Neural crest cell (in vitro differentiated cells): ENCODE data around the gene TPCN1. TPM values are rescaled to one million over a fixed set of nuclear protein-coding genes. Genes with fewer than 3 reads are reported as not detected.
A peak's percentile ranks its signal among the peaks of the same experiment; 100 is the strongest.

Experiments used
- DNase-seq: peaks from one replicate; pipeline ENCODE4 v3.0.0; 2021; ENCODE audit warnings: low read depth, mixed read lengths, low spot score
- H3K27ac Mint-ChIP-seq: one replicate; pipeline ENCODE4 v1.8.0; 2021; ENCODE audit warnings: mild to moderate bottlenecking, mixed read lengths; ENCODE audit not compliant: unreplicated experiment
- H3K27me3 Mint-ChIP-seq: 2 replicates; pipeline ENCODE4 v1.8.0; 2021; ENCODE audit warnings: low read depth, mild to moderate bottlenecking, mixed read lengths
- H3K36me3 Mint-ChIP-seq: 2 replicates; pipeline ENCODE4 v1.8.0; 2021; ENCODE audit warnings: low read depth, mild to moderate bottlenecking, mixed read lengths
- H3K4me1 Mint-ChIP-seq: 2 replicates; pipeline ENCODE4 v1.8.0; 2021; ENCODE audit warnings: mixed read lengths
- H3K4me3 Mint-ChIP-seq: one replicate; pipeline ENCODE4 v1.8.0; 2021; ENCODE audit warnings: mild to moderate bottlenecking, mixed read lengths
- H3K9me3 Mint-ChIP-seq: 2 replicates; pipeline ENCODE4 v1.8.0; 2021; ENCODE audit warnings: mixed read lengths
- total RNA-seq: library from RNA; stranded (reverse); gene quantifications from 2 replicates; pipeline ENCODE4 v1.2.1, GENCODE V29; 2021
- TF ChIP-seq, protein P1 (sequence below): fragments of 200-600 bp; sonication (generic); conservative IDR thresholded peaks from 2 replicates; pipeline ENCODE4 v1.5.0; 2021; ENCODE audit warnings: antibody characterized with exemption, mild to moderate bottlenecking

Gene TPCN1
- total RNA-seq, 1 donor from 2014 or later, result 18.3 TPM

DNA sequence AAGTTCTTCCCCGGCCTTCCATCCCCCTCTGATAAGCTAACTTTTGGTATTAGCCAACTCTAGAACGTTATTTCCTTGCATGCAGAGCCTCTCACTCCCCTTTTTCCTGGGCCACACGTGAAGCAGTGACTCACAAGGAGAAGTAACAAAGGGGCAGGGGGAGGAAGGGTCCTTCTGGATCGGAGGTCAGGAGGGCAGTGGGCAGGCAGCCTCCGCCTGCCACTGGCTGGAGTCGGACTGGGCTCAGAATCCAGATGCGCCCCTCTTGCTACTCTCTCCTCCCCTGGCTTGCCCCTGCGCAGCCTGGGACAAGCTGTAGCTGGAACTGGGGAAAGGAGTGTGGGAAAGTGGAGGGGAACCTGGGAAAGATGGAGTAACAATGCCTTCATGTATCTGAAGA is 55.0 kb downstream of the TPCN1 start:
- DNase-seq, result no peak
- H3K27ac Mint-ChIP-seq, result peak overlapping the region; percentile 81
- H3K27me3 Mint-ChIP-seq, result no peaks in the 10 kb centered on the region
- no peaks in the 10 kb centered on the region for H3K9me3 Mint-ChIP-seq
- H3K36me3 Mint-ChIP-seq, result peaks cover 3% of the 10 kb centered on the region
- no peak overlapping the region for H3K4me3 Mint-ChIP-seq
- H3K4me1 Mint-ChIP-seq, result peaks cover 28% of the 10 kb centered on the region
- TF ChIP-seq, protein P1, sequence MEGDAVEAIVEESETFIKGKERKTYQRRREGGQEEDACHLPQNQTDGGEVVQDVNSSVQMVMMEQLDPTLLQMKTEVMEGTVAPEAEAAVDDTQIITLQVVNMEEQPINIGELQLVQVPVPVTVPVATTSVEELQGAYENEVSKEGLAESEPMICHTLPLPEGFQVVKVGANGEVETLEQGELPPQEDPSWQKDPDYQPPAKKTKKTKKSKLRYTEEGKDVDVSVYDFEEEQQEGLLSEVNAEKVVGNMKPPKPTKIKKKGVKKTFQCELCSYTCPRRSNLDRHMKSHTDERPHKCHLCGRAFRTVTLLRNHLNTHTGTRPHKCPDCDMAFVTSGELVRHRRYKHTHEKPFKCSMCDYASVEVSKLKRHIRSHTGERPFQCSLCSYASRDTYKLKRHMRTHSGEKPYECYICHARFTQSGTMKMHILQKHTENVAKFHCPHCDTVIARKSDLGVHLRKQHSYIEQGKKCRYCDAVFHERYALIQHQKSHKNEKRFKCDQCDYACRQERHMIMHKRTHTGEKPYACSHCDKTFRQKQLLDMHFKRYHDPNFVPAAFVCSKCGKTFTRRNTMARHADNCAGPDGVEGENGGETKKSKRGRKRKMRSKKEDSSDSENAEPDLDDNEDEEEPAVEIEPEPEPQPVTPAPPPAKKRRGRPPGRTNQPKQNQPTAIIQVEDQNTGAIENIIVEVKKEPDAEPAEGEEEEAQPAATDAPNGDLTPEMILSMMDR, result no peak

DNA sequence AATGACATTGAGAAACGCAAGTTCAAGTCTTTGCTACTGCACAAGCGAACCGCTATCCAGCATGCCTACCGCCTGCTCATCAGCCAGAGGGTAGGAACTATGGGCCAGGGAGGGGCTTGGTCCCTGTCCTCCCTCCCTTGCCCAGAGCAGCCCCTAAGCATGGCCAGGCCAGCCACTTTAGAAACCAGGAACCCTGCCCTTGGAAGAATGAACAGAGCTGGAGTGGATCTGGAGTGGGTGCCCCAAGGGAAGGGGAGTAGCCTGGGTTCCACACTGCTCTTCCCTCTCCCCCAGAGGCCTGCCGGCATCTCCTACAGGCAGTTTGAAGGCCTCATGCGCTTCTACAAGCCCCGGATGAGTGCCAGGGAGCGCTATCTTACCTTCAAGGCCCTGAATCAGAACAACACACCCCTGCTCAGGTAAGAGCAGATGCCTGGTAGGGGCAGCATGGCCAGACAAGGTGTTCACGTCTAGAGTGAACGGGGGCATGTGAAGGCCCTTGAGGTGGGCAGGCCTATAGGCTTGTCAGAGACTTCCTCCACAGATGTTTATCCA is 55.8 kb downstream of the TPCN1 start:
- Mint-ChIP-seq H3K36me3 (peaks cover 3% of the 10 kb centered on the region), H3K4me3 (no peak overlapping the region), H3K4me1 (peaks cover 22% of the 10 kb centered on the region), H3K9me3 (no peaks in the 10 kb centered on the region), H3K27ac (no peak overlapping the region), H3K27me3 (no peaks in the 10 kb centered on the region)
- TF ChIP-seq, protein P1, result no peak
- DNase-seq, result no peak

DNA sequence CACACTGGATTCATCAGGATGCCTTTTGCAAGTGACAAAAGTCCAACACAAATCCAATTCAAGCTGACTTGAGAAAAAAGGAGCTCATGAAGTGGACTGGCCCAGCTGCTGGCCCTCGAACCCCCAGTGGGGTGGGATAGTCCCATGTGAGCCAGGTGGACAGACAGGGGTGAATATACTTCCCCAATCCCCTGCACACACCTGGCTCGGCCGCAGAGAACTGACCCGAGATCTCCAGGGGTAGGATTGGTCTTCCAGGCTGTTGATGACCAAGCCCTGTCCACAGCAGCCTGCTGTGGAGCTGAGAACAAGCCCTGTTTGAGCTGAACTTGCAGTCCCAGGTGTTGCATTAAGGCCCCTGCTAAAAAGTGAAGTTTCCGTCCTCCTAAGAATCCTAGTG is 56.2 kb downstream of the TPCN1 start:
- DNase-seq, result no peak
- peaks cover 3% of the 10 kb centered on the region for H3K36me3 Mint-ChIP-seq
- H3K4me1 Mint-ChIP-seq, result peaks cover 17% of the 10 kb centered on the region
- H3K27me3 Mint-ChIP-seq, result no peaks in the 10 kb centered on the region
- TF ChIP-seq, protein P1, result no peak
- no peak overlapping the region for H3K27ac Mint-ChIP-seq
- no peak overlapping the region for H3K4me3 Mint-ChIP-seq
- no peaks in the 10 kb centered on the region for H3K9me3 Mint-ChIP-seq

DNA sequence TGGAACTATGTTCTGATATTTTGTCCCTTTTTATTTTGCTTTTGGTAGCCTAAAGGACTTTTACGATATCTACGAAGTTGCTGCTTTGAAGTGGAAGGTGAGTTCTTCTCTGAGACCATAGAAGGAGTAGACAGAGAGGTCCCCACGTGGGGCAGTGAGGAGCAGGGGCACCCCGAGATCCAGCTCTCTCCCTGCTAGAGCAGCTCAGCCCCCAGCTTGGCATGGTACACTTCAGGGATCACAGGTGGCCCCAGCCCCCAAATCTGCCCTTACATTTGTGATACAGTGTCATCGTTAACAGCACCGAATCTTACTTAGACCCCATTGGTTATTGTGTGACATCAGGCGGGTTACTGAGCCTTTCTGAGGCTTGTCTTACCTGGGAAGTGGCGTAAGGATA is 56.9 kb downstream of the TPCN1 start:
- Mint-ChIP-seq H3K4me3 (no peak overlapping the region), H3K4me1 (peaks cover 14% of the 10 kb centered on the region), H3K27ac (peak overlapping the region; percentile 82), H3K36me3 (peaks cover 3% of the 10 kb centered on the region), H3K9me3 (no peaks in the 10 kb centered on the region), H3K27me3 (no peaks in the 10 kb centered on the region)
- TF ChIP-seq, protein P1, result no peak
- DNase-seq, result no peak

DNA sequence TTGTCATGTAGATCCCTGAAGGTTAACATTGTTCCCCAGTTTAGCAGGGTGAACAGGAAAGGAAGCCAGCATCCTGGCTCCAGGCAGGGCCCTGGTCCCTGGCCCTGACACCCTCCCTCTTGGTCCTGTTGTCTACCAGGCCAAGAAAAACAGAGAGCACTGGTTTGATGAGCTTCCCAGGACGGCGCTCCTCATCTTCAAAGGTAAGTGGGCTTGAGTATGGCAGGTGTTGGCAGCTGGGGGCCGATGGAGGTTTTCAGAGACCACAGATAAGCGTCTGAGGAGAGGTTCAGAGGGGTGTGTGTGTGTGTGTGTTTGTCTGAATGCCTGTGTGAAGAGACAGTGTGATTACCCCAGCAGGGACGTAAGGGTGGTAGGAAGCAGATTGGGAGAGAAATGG is 57.4 kb downstream of the TPCN1 start:
- peaks cover 14% of the 10 kb centered on the region for H3K4me1 Mint-ChIP-seq
- peaks cover 3% of the 10 kb centered on the region for H3K36me3 Mint-ChIP-seq
- TF ChIP-seq, protein P1, result no peak
- no peak for DNase-seq
- H3K4me3 Mint-ChIP-seq, result no peak overlapping the region
- H3K27me3 Mint-ChIP-seq, result no peaks in the 10 kb centered on the region
- H3K27ac Mint-ChIP-seq, result no peak overlapping the region
- H3K9me3 Mint-ChIP-seq, result no peaks in the 10 kb centered on the region
